Mammary epithelial cell (primary cell): Measurements from ENCODE around the gene WDR46.

Experiments
- CTCF ChIP-seq, 2 donors: IDR thresholded peaks in 1 of 2; conservative IDR thresholded peaks in 1 of 2; 2 replicates each; pipeline ENCODE4 v1.5.1; 2011 to 2012; ENCODE audit warnings: inconsistent platforms in 2 of 2, low read length in 2 of 2, mild to moderate bottlenecking in 2 of 2, control low read depth in 1 of 2, low read depth in 1 of 2; ENCODE audit not compliant: insufficient read depth in 1 of 2; ENCODE audit errors: extremely low read depth in 1 of 2
- EZH2 ChIP-seq: IDR thresholded peaks from 2 replicates; pipeline ENCODE4 v1.6.1; 2012; ENCODE audit warnings: low read length, inconsistent platforms, borderline replicate concordance

GRCh38 chr6:33296797-33297405 is 7.9 kb upstream of the WDR46 start:
- no peak for TF ChIP-seq CTCF (conservative IDR thresholded peaks at IDR 0.05 in 1 of 2, IDR thresholded peaks at IDR 0.05 in 1 of 2; ENCODE audit: extremely low read depth in 1 of 2, insufficient read depth in 1 of 2, low read depth in 1 of 2, low read length in 2 of 2)
- no peak for TF ChIP-seq EZH2
